ENCODE measurements around the gene ZNF345. TPM values are rescaled to one million over a fixed set of nuclear protein-coding genes. Genes with fewer than 3 reads are reported as not detected.

ZNF345 gene
- total RNA-seq, 1 experiment from 2014 or later: 5.2 TPM

DNA sequence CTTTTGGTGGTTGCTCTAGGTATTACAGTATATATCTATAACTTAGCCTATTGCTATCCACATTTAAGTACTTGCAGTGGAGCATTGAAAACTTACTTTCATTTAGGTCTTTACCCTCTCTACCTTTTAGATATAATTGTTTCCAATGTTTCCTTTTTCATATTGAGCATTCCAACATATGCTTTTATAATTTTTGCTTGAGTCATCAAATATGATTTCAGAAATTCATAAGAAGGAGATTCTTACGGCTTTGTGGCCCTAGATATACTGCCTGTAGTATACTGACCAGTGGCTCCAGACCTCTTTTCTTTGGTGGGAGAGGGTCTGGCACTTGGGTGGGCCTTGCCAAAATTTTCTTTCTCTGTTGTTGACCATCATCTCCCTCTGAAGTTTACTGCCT lies 45.3 kb upstream of the ZNF345 start (continued):
- TF ChIP-seq, protein P1, sequence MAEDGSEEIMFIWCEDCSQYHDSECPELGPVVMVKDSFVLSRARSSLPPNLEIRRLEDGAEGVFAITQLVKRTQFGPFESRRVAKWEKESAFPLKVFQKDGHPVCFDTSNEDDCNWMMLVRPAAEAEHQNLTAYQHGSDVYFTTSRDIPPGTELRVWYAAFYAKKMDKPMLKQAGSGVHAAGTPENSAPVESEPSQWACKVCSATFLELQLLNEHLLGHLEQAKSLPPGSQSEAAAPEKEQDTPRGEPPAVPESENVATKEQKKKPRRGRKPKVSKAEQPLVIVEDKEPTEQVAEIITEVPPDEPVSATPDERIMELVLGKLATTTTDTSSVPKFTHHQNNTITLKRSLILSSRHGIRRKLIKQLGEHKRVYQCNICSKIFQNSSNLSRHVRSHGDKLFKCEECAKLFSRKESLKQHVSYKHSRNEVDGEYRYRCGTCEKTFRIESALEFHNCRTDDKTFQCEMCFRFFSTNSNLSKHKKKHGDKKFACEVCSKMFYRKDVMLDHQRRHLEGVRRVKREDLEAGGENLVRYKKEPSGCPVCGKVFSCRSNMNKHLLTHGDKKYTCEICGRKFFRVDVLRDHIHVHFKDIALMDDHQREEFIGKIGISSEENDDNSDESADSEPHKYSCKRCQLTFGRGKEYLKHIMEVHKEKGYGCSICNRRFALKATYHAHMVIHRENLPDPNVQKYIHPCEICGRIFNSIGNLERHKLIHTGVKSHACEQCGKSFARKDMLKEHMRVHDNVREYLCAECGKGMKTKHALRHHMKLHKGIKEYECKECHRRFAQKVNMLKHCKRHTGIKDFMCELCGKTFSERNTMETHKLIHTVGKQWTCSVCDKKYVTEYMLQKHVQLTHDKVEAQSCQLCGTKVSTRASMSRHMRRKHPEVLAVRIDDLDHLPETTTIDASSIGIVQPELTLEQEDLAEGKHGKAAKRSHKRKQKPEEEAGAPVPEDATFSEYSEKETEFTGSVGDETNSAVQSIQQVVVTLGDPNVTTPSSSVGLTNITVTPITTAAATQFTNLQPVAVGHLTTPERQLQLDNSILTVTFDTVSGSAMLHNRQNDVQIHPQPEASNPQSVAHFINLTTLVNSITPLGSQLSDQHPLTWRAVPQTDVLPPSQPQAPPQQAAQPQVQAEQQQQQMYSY (CRISPR knock-in tag; IDR thresholded peaks at IDR 0.05): no peak
- TF ChIP-seq ZNF416 (CRISPR knock-in tag; IDR thresholded peaks at IDR 0.05) (no peak), IRF2 (CRISPR knock-in tag; IDR thresholded peaks at IDR 0.05; ENCODE audit: borderline replicate concordance, low read depth) (no peak), ZNF138 (CRISPR knock-in tag; conservative IDR thresholded peaks at IDR 0.05) (no peak), E2F5 (CRISPR knock-in tag; IDR thresholded peaks at IDR 0.05) (no peak), NFE2L1 (CRISPR knock-in tag; IDR thresholded peaks at IDR 0.05) (no peak)
- TF ChIP-seq, protein P2, sequence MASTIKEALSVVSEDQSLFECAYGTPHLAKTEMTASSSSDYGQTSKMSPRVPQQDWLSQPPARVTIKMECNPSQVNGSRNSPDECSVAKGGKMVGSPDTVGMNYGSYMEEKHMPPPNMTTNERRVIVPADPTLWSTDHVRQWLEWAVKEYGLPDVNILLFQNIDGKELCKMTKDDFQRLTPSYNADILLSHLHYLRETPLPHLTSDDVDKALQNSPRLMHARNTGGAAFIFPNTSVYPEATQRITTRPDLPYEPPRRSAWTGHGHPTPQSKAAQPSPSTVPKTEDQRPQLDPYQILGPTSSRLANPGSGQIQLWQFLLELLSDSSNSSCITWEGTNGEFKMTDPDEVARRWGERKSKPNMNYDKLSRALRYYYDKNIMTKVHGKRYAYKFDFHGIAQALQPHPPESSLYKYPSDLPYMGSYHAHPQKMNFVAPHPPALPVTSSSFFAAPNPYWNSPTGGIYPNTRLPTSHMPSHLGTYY (CRISPR knock-in tag; IDR thresholded peaks at IDR 0.05): no peak
- TF ChIP-seq, protein P3, sequence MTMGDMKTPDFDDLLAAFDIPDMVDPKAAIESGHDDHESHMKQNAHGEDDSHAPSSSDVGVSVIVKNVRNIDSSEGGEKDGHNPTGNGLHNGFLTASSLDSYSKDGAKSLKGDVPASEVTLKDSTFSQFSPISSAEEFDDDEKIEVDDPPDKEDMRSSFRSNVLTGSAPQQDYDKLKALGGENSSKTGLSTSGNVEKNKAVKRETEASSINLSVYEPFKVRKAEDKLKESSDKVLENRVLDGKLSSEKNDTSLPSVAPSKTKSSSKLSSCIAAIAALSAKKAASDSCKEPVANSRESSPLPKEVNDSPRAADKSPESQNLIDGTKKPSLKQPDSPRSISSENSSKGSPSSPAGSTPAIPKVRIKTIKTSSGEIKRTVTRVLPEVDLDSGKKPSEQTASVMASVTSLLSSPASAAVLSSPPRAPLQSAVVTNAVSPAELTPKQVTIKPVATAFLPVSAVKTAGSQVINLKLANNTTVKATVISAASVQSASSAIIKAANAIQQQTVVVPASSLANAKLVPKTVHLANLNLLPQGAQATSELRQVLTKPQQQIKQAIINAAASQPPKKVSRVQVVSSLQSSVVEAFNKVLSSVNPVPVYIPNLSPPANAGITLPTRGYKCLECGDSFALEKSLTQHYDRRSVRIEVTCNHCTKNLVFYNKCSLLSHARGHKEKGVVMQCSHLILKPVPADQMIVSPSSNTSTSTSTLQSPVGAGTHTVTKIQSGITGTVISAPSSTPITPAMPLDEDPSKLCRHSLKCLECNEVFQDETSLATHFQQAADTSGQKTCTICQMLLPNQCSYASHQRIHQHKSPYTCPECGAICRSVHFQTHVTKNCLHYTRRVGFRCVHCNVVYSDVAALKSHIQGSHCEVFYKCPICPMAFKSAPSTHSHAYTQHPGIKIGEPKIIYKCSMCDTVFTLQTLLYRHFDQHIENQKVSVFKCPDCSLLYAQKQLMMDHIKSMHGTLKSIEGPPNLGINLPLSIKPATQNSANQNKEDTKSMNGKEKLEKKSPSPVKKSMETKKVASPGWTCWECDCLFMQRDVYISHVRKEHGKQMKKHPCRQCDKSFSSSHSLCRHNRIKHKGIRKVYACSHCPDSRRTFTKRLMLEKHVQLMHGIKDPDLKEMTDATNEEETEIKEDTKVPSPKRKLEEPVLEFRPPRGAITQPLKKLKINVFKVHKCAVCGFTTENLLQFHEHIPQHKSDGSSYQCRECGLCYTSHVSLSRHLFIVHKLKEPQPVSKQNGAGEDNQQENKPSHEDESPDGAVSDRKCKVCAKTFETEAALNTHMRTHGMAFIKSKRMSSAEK (CRISPR knock-in tag; IDR thresholded peaks at IDR 0.05; ENCODE audit: borderline replicate concordance): no peak
- TF ChIP-seq, protein P4, sequence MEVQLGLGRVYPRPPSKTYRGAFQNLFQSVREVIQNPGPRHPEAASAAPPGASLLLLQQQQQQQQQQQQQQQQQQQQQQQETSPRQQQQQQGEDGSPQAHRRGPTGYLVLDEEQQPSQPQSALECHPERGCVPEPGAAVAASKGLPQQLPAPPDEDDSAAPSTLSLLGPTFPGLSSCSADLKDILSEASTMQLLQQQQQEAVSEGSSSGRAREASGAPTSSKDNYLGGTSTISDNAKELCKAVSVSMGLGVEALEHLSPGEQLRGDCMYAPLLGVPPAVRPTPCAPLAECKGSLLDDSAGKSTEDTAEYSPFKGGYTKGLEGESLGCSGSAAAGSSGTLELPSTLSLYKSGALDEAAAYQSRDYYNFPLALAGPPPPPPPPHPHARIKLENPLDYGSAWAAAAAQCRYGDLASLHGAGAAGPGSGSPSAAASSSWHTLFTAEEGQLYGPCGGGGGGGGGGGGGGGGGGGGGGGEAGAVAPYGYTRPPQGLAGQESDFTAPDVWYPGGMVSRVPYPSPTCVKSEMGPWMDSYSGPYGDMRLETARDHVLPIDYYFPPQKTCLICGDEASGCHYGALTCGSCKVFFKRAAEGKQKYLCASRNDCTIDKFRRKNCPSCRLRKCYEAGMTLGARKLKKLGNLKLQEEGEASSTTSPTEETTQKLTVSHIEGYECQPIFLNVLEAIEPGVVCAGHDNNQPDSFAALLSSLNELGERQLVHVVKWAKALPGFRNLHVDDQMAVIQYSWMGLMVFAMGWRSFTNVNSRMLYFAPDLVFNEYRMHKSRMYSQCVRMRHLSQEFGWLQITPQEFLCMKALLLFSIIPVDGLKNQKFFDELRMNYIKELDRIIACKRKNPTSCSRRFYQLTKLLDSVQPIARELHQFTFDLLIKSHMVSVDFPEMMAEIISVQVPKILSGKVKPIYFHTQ (CRISPR knock-in tag; IDR thresholded peaks at IDR 0.05): no peak
- TF ChIP-seq, protein P5, sequence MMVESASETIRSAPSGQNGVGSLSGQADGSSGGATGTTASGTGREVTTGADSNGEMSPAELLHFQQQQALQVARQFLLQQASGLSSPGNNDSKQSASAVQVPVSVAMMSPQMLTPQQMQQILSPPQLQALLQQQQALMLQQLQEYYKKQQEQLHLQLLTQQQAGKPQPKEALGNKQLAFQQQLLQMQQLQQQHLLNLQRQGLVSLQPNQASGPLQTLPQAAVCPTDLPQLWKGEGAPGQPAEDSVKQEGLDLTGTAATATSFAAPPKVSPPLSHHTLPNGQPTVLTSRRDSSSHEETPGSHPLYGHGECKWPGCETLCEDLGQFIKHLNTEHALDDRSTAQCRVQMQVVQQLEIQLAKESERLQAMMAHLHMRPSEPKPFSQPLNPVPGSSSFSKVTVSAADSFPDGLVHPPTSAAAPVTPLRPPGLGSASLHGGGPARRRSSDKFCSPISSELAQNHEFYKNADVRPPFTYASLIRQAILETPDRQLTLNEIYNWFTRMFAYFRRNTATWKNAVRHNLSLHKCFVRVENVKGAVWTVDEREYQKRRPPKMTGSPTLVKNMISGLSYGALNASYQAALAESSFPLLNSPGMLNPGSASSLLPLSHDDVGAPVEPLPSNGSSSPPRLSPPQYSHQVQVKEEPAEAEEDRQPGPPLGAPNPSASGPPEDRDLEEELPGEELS (CRISPR knock-in tag; IDR thresholded peaks at IDR 0.05): no peak

DNA sequence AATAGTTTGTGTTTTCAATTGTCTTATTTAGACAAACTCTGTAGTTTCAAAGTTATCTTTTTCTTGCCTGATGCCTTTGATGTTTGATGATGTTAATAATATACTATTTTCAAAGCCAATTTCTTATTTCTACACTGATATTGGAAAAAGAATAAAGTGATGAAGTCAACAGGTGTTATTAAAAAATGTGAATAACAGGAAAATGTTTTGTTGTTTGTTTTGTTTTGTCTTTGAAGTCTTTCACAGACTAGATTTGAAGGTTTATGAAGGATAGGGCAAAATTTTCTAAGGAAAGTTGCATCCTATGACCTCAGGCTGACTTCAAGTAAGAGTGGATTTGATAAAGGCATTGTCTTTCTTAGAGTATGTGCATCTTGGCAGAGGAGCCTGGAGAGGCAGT lies 43.6 kb upstream of the ZNF345 start:
- ATAC-seq (no peak), DNase-seq (ENCODE audit: low spot score) (no peak)
- H3K4me1 Mint-ChIP-seq: peaks cover 6% of the 10 kb centered on the region
- POLR2A ChIA-PET: no interaction called here
- no peaks in the 10 kb centered on the region; the same call in 1 of the 2 replicates for H3K27me3 Mint-ChIP-seq (ENCODE audit: low read depth)
- no peak overlapping the region for H3K27ac Mint-ChIP-seq
- CTCF ChIA-PET: no interaction called here
- no peak overlapping the region for H3K4me3 Mint-ChIP-seq
- peaks cover 68% of the 10 kb centered on the region for H3K36me3 Mint-ChIP-seq
- H3K9me3 Mint-ChIP-seq: peaks cover 43% of the 10 kb centered on the region
- TF ChIP-seq ZNF138 (CRISPR knock-in tag; conservative IDR thresholded peaks at IDR 0.05) (no peak), PRRX2 (CRISPR knock-in tag; IDR thresholded peaks at IDR 0.05) (no peak), MAX (CRISPR knock-in tag; IDR thresholded peaks at IDR 0.05) (no peak), GTF2I (CRISPR knock-in tag; conservative IDR thresholded peaks at IDR 0.05) (no peak), NR1H2 (CRISPR knock-in tag; IDR thresholded peaks at IDR 0.05) (no peak), EMX1 (CRISPR knock-in tag; IDR thresholded peaks at IDR 0.05) (no peak), RORB (CRISPR knock-in tag; IDR thresholded peaks at IDR 0.05) (no peak)
- TF ChIP-seq, protein P6, sequence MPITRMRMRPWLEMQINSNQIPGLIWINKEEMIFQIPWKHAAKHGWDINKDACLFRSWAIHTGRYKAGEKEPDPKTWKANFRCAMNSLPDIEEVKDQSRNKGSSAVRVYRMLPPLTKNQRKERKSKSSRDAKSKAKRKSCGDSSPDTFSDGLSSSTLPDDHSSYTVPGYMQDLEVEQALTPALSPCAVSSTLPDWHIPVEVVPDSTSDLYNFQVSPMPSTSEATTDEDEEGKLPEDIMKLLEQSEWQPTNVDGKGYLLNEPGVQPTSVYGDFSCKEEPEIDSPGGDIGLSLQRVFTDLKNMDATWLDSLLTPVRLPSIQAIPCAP (CRISPR knock-in tag; IDR thresholded peaks at IDR 0.05): no peak
- TF ChIP-seq, protein P7, sequence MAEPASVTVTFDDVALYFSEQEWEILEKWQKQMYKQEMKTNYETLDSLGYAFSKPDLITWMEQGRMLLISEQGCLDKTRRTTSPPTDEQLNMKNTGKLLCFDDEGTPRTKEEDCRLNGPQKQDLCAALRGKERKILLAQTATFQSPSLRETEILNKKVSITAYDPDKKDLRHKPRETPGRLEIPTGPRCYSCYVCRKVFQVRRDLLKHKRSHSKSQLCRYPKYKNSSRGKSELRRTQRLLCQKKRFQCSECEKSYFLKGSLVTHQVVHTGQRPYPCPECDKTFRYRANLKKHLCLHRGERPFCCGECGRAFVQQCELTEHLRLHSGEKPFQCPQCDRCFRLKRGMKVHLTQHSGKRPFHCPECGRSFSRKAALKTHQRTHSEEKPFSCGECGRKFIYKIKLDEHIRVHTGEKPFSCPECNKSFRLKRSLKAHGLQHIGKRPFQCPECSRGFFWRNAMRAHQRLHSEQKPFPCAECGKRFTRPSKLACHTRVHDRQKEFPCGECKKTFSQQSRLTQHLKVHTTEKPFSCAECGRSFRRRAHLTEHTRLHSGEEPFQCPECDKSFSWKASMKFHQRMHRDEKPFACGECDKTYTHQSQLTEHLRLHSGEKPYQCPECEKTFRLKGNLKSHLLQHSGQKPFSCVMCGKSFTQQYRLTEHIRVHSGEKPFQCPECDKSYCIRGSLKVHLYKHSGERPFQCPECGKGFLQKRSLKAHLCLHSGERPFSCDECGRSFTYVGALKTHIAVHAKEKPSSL (CRISPR knock-in tag; conservative IDR thresholded peaks at IDR 0.05): no peak

All from WTC11 (cell line).